Parathyroid adenoma (tissue), 2 donors: ENCODE measurements around the gene SLC6A13.

Experiments
- H2AFZ ChIP-seq: fragments of 300-600 bp; sonication (generic); one replicate; pipeline ENCODE4 v1.7.0; 2017; ENCODE audit warnings: antibody characterized with exemption, mild to moderate bottlenecking
- H3K27ac ChIP-seq: fragments of 300-600 bp; sonication (generic); one replicate; pipeline ENCODE4 v1.7.0; 2017
- H3K27me3 ChIP-seq: fragments of 300-600 bp; sonication (generic); one replicate; pipeline ENCODE4 v1.7.0; 2017; ENCODE audit warnings: low read length; ENCODE audit not compliant: control insufficient read depth, insufficient read depth
- H3K36me3 ChIP-seq: fragments of 300-600 bp; sonication (generic); one replicate; pipeline ENCODE4 v1.7.0; 2017; ENCODE audit warnings: low read length; ENCODE audit not compliant: control insufficient read depth, insufficient read depth
- H3K4me1 ChIP-seq: fragments of 300-600 bp; sonication (generic); one replicate; pipeline ENCODE4 v1.7.0; 2017; ENCODE audit warnings: control low read depth
- H3K4me2 ChIP-seq: fragments of 300-600 bp; sonication (generic); one replicate; pipeline ENCODE4 v1.7.0; 2017; ENCODE audit warnings: low read length
- H3K4me3 ChIP-seq: fragments of 300-600 bp; sonication (generic); one replicate; pipeline ENCODE4 v1.7.0; 2017; ENCODE audit warnings: low read depth, low read length
- H3K79me2 ChIP-seq: fragments of 300-600 bp; sonication (generic); one replicate; pipeline ENCODE4 v1.7.0; 2017; ENCODE audit warnings: control low read depth
- H3K9ac ChIP-seq: fragments of 300-600 bp; sonication (generic); one replicate; pipeline ENCODE4 v1.7.0; 2017; ENCODE audit warnings: mild to moderate bottlenecking
- H3K9me3 ChIP-seq: fragments of 300-600 bp; sonication (generic); one replicate; pipeline ENCODE4 v1.7.0; 2017; ENCODE audit warnings: low read length; ENCODE audit not compliant: control insufficient read depth
- CTCF ChIP-seq: fragments of 300-600 bp; sonication (generic); IDR thresholded peaks from one replicate; pipeline ENCODE4 v1.7.0; 2017; ENCODE audit warnings: antibody characterized with exemption, mild to moderate bottlenecking
- donor health status: primary hyperparathyroidism.

The SLC6A13 gene

GRCh38 chr12:185576-185955 is 77.1 kb downstream of the SLC6A13 start:
- peaks cover 20% of the 10 kb centered on the region for H3K4me1 ChIP-seq
- no peak overlapping the region for H3K27ac ChIP-seq
- no peak for TF ChIP-seq CTCF
- H3K9me3 ChIP-seq: no peaks in the 10 kb centered on the region
- H2AFZ ChIP-seq: peak overlapping the region; percentile 57
- H3K9ac ChIP-seq: no peak overlapping the region
- H3K4me3 ChIP-seq: no peak overlapping the region
- no peaks in the 10 kb centered on the region for H3K79me2 ChIP-seq
- H3K4me2 ChIP-seq: no peak overlapping the region
- no peaks in the 10 kb centered on the region for H3K36me3 ChIP-seq
- H3K27me3 ChIP-seq: no peaks in the 10 kb centered on the region

GRCh38 chr12:184811-185575 is 77.6 kb downstream of the SLC6A13 start:
- no peak for TF ChIP-seq CTCF
- Histone ChIP-seq H3K27ac (no peak overlapping the region), H3K27me3 (no peaks in the 10 kb centered on the region)

GRCh38 chr12:182381-182892 is 80.2 kb downstream of the SLC6A13 start:
- Histone ChIP-seq H3K36me3 (no peaks in the 10 kb centered on the region), H3K4me1 (peaks cover 42% of the 10 kb centered on the region), H3K9me3 (no peaks in the 10 kb centered on the region), H3K27ac (no peak overlapping the region), H3K4me2 (no peak overlapping the region), H3K79me2 (no peaks in the 10 kb centered on the region), H2AFZ (no peak overlapping the region), H3K27me3 (no peaks in the 10 kb centered on the region), H3K9ac (no peak overlapping the region), H3K4me3 (no peak overlapping the region)
- no peak for TF ChIP-seq CTCF

More at GRCh38 chr12:184811-185575, 77.6 kb downstream of the SLC6A13 start:
- no peak overlapping the region for H3K4me3 ChIP-seq
- H3K9me3 ChIP-seq: no peaks in the 10 kb centered on the region
- no peak overlapping the region for H3K9ac ChIP-seq
- peak overlapping the region; percentile 57 for H2AFZ ChIP-seq
- H3K79me2 ChIP-seq: no peaks in the 10 kb centered on the region
- no peak overlapping the region for H3K4me2 ChIP-seq
- peaks cover 26% of the 10 kb centered on the region for H3K4me1 ChIP-seq
- no peaks in the 10 kb centered on the region for H3K36me3 ChIP-seq

GRCh38 chr12:181921-182320 is 80.7 kb downstream of the SLC6A13 start:
- H2AFZ ChIP-seq: no peak overlapping the region
- H3K9ac ChIP-seq: no peak overlapping the region
- H3K4me2 ChIP-seq: no peak overlapping the region
- H3K9me3 ChIP-seq: no peaks in the 10 kb centered on the region
- H3K27ac ChIP-seq: no peak overlapping the region
- H3K4me1 ChIP-seq: peaks cover 48% of the 10 kb centered on the region
- H3K4me3 ChIP-seq: peak overlapping the region; percentile 9
- no peak for TF ChIP-seq CTCF
- no peaks in the 10 kb centered on the region for H3K79me2 ChIP-seq
- H3K36me3 ChIP-seq: no peaks in the 10 kb centered on the region
- no peaks in the 10 kb centered on the region for H3K27me3 ChIP-seq

GRCh38 chr12:180445-180844 is 82.2 kb downstream of the SLC6A13 start:
- peak overlapping the region; percentile 74 for H2AFZ ChIP-seq
- no peak overlapping the region for H3K9ac ChIP-seq
- no peaks in the 10 kb centered on the region for H3K36me3 ChIP-seq
- H3K27ac ChIP-seq: peak overlapping the region; percentile 99
- TF ChIP-seq CTCF: no peak
- peaks cover 56% of the 10 kb centered on the region for H3K4me1 ChIP-seq
- no peaks in the 10 kb centered on the region for H3K27me3 ChIP-seq
- no peak overlapping the region for H3K4me3 ChIP-seq
- H3K9me3 ChIP-seq: no peaks in the 10 kb centered on the region
- no peak overlapping the region for H3K4me2 ChIP-seq
- H3K79me2 ChIP-seq: no peaks in the 10 kb centered on the region
